Heart right ventricle (tissue), 16 donors: ENCODE data around the gene DHCR7. TPM values are rescaled to one million over a fixed set of nuclear protein-coding genes. Genes with fewer than 3 reads are reported as not detected.

Experiments
- ATAC-seq, 8 donors: fragments of 200-7000 bp; cut with Tn5 transposase; one replicate each; pipeline ENCODE4 v1.9.1; 2020; ENCODE audit warnings: mild to moderate bottlenecking in 8 of 8, moderate library complexity in 8 of 8, moderate number of reproducible peaks in 1 of 8
- DNase-seq, 2 donors: peaks; one replicate each; pipeline ENCODE4 v3.0.0-alpha.2; 2020
- H3K27ac ChIP-seq, 10 donors: fragments of 200-600 bp; sonication (generic) in 2 of 10; one replicate each; pipeline versions ENCODE4 v1.5.0 to v1.8.0; 2020 to 2022; ENCODE audit warnings: mild to moderate bottlenecking in 3 of 10
- H3K27me3 ChIP-seq, 7 donors: fragments of 200-600 bp; one replicate each; pipeline ENCODE4 v1.8.0; 2021 to 2022; ENCODE audit warnings: mild to moderate bottlenecking in 2 of 7
- H3K36me3 ChIP-seq, 9 donors: fragments of 200-600 bp; sonication (generic) in 1 of 9; one replicate each; pipeline versions ENCODE4 v1.5.0 to v1.8.0; 2020 to 2022; ENCODE audit warnings: mild to moderate bottlenecking in 2 of 9
- H3K4me1 ChIP-seq, 9 donors: fragments of 200-600 bp; sonication (generic) in 1 of 9; one replicate each; pipeline versions ENCODE4 v1.5.0 to v1.8.0; 2020 to 2022; ENCODE audit warnings: mild to moderate bottlenecking in 4 of 9
- H3K4me3 ChIP-seq, 10 donors: fragments of 200-600 bp; sonication (generic) in 2 of 10; one replicate each; pipeline versions ENCODE4 v1.5.0 to v1.8.0; 2020 to 2022; ENCODE audit warnings: mild to moderate bottlenecking in 7 of 10, moderate library complexity in 2 of 10
- H3K9me3 ChIP-seq, 11 donors: fragments of 200-600 bp in 10 of 11; sonication (generic) in 2 of 11; one replicate each; pipeline versions ENCODE4 v1.5.0 to v1.8.0; 2013 to 2022; ENCODE audit warnings: mild to moderate bottlenecking in 2 of 11, control low read depth in 1 of 11, moderate library complexity in 1 of 11
- WGBS, 2 donors: extraction: QIAGEN DNeasy Blood & Tissue Kit; methylation state at CpG; one replicate each; pipeline ENCODE4 v1.1.7; 2013; ENCODE audit warnings: inconsistent platforms in 1 of 2; 5-methylcytosine and 5-hydroxymethylcytosine counted together
- intact Hi-C, 10 donors: fragments of 100-400 bp; cut with DNase I; formaldehyde crosslinking; loops; one replicate each; pipeline versions ENCODE4 v1.11.1 to v1.14.2; 2022
- polyA plus RNA-seq, 2 donors: library from polyadenylated mRNA; stranded (reverse); fragments of 200-250 nt; gene quantifications; one replicate each; pipeline ENCODE4 v1.2.3, GENCODE V29; 2013
- total RNA-seq, 10 donors: library from RNA; stranded (reverse); fragmentation: NEBNext Ultra II Directional in 3 of 10; extraction: Animal tissue kit (Norgen Biotek cat#: 25700) in 3 of 10; gene quantifications; one replicate each; pipeline versions ENCODE4 v1.2.1 to v1.2.4, GENCODE V29; 2021 to 2023
- TF ChIP-seq, protein P1 (sequence below), 9 donors: fragments of 200-600 bp; sonication (generic) in 2 of 9; IDR thresholded peaks; one replicate each; pipeline versions ENCODE4 v1.5.0 to v1.8.0; 2021 to 2022; ENCODE audit warnings: antibody characterized with exemption in 9 of 9, mild to moderate bottlenecking in 5 of 9, moderate library complexity in 1 of 9
- donor health status: Arrhythmogenic right ventricular cardiomyopathy.
- donor health status: ischemic (EF 13 %, LVEDD 7.1; RV severe dilation, severe dysfunction).
- donor health status: healthy with polysubstance abuse.
- donor health status: DM: no; HTN: yes; CAD: no.
- donor health status: DM: no; HTN: no; CAD: no.
- donor health status: ischemic (EF 25% LVEDD 6.9; RV normal size, moderate dysfunction).
- donor health status: ischemic (EF 25% LVEDD 5.7; RV mildly dilated, moderate dysfunction).
- donor health status: healthy.
- donor health status: DM: yes; HTN: yes; CAD: no.
- donor health status: Ischemic cardiomyopathy.
- donor health status: ischemic (EF 35%, LVEDD 5.7; RV mildly dilated, moderate dysfunction).
- donor health status: nonischemic (EF 11% LVEDD 7.7; RV severe dilation, severe dysfunction).
- donor health status: DM: yes; HTN: yes; CAD: no.
- donor health status: PGD.
- donor health status: ischemic (EF 29% LVEDD 5.4; RV normal size, mild dysfunction).
- donor health status: nonischemic (EF 23%, LVEDD 6.1; RV moderate dilation, normal function).

Gene DHCR7
- total and polyA plus RNA-seq, 12 donors, result 13.5 to 49.6 (median 28.1) TPM

DNA sequence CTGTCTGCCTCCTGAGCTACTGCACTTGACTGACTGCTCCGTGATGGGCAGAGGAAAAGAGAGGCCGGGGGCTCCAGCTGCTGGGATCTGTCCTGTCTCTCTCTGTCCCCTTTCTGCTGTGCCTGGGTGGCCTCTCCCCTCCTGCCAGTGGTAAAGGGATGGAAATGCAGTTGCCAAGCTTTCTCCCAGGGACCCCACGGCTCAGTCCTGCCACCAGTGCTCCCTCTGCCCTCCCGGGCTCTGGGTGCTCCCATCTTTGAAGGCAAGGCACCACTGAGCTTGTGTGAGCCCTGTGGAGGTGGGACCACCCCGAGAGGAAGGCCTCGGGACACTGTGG lies 36.8 kb upstream of the DHCR7 start:
- peaks cover 0 to 83% (median 41%) of the 10 kb centered on the region in 9 donors for H3K36me3 ChIP-seq
- TF ChIP-seq, protein P1, sequence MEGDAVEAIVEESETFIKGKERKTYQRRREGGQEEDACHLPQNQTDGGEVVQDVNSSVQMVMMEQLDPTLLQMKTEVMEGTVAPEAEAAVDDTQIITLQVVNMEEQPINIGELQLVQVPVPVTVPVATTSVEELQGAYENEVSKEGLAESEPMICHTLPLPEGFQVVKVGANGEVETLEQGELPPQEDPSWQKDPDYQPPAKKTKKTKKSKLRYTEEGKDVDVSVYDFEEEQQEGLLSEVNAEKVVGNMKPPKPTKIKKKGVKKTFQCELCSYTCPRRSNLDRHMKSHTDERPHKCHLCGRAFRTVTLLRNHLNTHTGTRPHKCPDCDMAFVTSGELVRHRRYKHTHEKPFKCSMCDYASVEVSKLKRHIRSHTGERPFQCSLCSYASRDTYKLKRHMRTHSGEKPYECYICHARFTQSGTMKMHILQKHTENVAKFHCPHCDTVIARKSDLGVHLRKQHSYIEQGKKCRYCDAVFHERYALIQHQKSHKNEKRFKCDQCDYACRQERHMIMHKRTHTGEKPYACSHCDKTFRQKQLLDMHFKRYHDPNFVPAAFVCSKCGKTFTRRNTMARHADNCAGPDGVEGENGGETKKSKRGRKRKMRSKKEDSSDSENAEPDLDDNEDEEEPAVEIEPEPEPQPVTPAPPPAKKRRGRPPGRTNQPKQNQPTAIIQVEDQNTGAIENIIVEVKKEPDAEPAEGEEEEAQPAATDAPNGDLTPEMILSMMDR (IDR thresholded peaks at IDR 0.05), result no peak
- H3K4me3 ChIP-seq, result no peak overlapping the region
- DNase-seq (no peak), ATAC-seq (no peak)
- H3K9me3 ChIP-seq, result no peaks in the 10 kb centered on the region
- H3K27ac ChIP-seq, result no peak overlapping the region
- peaks cover 0 to 14% (median 4%) of the 10 kb centered on the region in 9 donors for H3K4me1 ChIP-seq
- 89 to 99% methylated on average over 6 of the region's 6 CpGs for WGBS, 2 donors
- intact Hi-C loops, result no loop called here
- H3K27me3 ChIP-seq, result no peaks in the 10 kb centered on the region

DNA sequence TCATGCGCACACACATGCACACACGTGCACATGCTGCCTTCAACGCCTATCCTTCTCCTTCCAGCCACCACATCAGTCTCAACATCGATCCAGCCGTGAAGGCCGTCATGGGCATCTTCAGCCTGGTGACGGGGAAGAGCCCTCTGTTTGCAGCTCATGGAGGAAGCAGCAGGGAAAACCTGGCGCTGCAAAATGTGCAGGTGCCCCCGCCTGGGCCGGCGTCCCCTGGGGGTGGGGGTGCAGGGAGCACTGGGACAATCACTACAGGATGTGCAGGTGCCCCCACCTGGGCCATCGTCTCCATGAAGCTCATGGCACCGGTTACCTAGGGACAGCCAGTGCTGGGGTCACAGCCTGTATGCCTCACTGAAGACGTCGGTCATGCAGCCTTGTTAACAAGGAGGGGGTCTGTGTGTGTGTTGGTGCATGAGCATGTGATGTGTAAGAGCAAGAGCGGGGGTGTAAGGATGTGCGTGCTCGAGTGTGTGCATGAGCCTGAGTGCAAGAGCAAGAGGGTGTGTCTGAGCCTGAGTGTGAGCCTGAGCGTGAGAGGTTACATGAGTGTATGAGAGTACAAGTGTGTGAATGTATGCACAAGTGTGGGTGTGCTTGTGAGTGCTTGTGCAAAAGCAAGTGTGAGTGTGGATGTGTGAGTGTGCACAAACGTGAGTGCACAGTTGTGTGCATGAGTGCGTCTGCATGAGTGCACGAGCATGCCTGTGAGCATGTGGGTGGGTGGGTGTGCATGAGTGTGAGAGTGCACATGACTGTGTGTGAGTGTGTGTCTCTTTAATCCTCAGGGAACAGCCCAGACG lies 36.3 kb upstream of the DHCR7 start:
- H3K27me3 ChIP-seq, result no peaks in the 10 kb centered on the region
- H3K4me1 ChIP-seq, result peaks cover 0 to 14% (median 0%) of the 10 kb centered on the region in 9 donors
- TF ChIP-seq, protein P1 (IDR thresholded peaks at IDR 0.05), result no peak
- peaks cover 0 to 83% (median 43%) of the 10 kb centered on the region in 9 donors for H3K36me3 ChIP-seq
- ATAC-seq, result no peak
- DNase-seq, result no peak
- no peaks in the 10 kb centered on the region for H3K9me3 ChIP-seq
- 92 to 95% methylated on average over 23 of the region's 23 CpGs for WGBS, 2 donors
- no peak overlapping the region for H3K27ac ChIP-seq
- no peak overlapping the region for H3K4me3 ChIP-seq
- intact Hi-C loops, result no loop called here

DNA sequence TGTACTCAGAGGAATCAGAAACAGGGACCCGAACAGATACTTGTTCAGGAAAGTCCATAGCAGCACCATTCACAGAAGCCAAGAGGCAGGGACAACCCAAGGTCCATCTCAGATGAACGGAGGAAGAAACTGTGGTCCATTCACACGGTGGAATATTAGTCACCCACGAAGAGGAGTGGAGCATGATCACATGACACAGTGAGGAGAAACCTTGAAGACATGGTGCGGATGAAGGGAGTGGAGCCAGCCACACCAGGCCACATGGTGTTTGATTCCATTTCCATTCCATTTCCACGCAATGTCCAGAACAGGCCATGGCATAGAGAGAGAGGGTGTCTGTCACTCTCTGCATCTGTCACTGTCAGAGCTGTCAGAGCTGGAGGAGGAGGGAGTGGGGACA lies 35.5 kb upstream of the DHCR7 start:
- ATAC-seq (no peak), DNase-seq (no peak)
- Histone ChIP-seq H3K9me3 (no peaks in the 10 kb centered on the region), H3K27me3 (no peaks in the 10 kb centered on the region), H3K27ac (no peak overlapping the region), H3K36me3 (peaks cover 0 to 84% (median 50%) of the 10 kb centered on the region in 9 donors), H3K4me1 (peaks cover 0 to 10% (median 0%) of the 10 kb centered on the region in 9 donors), H3K4me3 (no peak overlapping the region)
- TF ChIP-seq, protein P1 (IDR thresholded peaks at IDR 0.05), result no peak
- WGBS, 2 donors, result 98 to 100% methylated on average over 6 of the region's 6 CpGs
- intact Hi-C loops, result no loop called here

DNA sequence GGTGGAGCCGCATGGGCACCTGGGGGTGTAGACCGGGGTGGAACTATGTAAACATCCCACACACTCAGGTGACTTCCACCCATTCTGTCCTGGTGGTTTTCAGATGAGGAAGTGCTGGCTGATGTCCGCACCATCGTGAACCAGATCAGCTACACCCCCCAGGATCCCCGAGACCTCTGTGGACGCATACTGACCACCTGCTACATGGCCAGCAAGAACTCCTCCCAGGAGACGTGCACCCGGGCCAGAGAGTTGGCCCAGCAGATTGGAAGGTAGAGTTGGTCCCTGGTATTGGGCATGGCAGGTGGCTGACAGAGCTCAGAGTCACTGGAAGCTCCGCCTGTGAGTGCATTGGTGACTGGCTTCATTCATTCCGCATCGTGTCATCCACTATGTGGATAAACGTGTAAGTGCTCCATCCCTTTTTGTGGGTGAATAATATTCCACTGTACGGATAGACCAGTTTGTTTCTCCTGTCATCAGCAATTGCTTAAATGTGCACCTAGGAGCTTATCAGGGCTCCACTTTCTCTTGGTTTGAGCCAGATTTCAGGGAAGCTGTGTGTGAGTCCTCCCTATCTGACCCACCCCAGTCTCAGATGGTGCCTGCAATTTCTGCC lies 34.7 kb upstream of the DHCR7 start:
- Histone ChIP-seq H3K9me3 (no peaks in the 10 kb centered on the region), H3K4me1 (peaks cover 0 to 5% (median 0%) of the 10 kb centered on the region in 9 donors), H3K4me3 (no peak overlapping the region), H3K27ac (no peak overlapping the region), H3K27me3 (no peaks in the 10 kb centered on the region), H3K36me3 (peaks cover 0 to 93% (median 56%) of the 10 kb centered on the region in 9 donors)
- DNase-seq, result no peak
- 97 to 100% methylated on average over 13 of the region's 13 CpGs for WGBS, 2 donors
- no peak for ATAC-seq
- intact Hi-C loops, result no loop called here
- TF ChIP-seq, protein P1 (IDR thresholded peaks at IDR 0.05), result no peak
